ENCODE measurements around the gene C16orf74.

C16orf74 gene

DNA sequence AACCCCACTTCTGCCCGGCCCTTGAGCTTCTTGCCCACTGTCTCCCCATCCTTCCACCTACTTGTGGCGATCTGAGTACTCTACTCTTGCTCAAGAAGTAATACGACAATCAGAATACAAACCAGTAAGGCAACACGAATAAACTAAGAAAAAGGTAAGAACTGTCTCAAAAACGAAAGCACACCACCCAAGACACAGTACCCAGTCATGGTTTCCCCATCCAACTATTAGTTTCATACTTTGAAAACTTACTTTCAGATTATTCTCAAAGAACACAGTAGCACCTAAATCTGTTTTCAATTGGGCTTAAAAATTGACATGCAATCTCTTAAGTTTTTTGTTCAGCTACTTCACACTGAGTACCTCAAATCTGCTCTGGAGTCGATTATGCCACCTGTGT lies 76.1 kb downstream of the C16orf74 start:
- no peak for DNase-seq (ENCODE audit: low read depth in 2 of 2)

DNA sequence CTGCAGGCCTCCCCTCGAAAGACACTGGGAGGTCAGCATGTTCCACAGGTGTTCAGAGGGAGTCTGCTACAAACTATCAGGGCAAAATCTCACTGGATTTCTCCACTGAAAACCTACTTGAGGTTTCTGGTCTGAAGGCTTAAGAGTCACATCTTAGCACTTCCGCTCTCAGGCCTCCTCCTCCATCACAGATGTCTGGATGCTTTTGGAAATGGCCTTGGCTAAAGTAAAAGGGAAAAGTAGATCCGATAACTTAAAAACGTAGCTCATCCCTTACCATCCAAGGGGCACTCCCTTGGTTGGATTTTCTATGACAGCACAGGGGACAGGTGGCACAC lies 76.5 kb downstream of the C16orf74 start:
- no peak for DNase-seq (ENCODE audit: low read depth in 2 of 2)

DNA sequence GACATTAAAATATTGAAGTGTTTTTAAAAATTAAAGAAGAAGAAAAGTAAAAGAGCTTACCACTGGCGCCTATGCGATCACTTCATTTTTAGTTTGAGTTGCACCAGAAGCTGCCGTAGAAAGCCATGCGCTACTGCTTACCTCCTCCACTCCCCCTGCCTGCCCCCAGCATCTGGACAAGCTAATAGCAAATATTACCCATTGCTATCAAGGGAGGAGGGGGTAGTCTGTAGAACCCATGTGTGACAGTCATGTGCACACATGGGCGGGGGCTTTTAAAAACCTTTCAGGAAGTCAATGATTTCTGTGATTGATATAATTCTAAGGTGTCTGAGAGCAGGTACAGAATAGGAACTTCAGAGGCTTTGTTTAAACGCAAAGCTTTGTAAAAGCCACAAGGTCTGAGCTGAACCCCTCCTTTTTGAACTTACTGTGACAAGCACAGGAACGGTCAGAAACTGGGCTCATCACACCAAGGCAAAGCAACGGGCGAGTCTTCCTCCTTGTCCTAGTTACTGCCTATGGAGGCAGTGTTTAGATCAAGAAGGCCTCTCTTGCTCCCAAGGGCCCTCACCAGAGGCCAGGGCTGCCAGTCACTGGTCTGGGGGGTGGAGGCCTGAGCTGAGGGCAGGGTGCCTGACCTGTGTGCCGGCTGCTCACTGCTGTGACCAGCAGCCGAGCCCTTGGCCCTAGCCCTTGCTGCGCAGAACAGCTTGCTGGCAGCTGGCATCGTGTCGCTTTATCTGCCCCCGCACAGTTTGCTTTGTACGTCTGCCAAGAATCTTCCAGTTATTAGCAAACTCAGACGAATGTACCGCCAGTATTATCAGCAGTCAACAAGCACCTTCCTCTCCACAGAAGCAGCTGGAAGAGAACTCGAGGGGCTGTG lies 77.1 kb downstream of the C16orf74 start:
- DNase-seq (ENCODE audit: low read depth in 2 of 2) = no peak

DNA sequence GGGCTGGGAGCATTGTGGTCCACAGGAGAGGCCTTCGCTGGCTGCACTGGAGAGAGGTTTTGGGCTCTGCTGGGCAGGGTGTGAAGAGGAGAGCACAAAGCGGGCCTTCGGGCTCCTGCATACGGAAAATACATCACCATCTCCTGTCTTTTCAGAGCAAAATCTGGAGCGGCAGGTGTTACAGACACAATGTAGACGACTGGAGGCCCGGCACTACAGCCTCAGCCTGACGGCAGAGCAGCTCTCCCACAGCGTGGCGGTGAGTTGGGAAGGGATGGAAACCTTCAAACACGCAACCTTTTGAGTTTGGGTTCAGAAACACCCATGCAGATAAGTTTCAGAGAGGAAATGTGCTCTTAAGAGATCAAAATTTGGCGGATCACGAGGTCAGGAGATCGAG lies 80.1 kb downstream of the C16orf74 start:
- DNase-seq (ENCODE audit: low read depth in 2 of 2) = no peak

DNA sequence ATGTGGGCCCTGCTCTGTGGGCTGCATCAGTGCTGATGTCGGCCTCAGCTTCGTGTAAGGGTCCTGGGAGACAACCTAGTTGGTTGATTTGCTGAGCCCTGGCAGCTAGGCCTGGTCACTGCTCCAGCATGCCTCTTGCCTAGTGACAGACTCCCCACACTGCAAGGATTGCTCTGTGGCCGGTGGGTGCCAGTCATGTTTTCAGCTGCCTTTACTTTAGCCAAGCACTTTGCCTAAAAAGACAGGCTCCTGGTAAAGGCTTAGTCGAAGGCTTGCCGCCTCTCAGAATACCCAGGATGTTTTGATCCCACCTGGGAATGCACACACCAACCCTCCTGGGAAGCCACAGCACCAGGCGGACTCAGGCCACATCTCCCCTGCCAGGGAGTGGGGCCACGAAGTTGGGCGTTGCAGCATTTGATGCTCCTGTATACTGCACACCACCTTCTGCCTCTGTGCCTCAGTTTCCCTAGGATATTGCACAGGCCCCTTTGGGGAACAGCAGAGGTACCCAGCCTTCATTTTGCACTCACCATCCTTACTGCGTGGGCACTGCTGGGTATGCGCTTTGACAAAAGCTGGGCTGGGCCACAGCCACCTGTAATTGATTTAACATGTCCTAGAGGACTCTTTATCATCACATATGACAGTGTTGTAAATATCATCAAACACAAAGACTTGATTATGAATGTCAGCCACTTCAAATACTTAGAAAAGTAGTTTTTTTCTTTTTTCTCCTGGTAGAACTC lies 82.0 kb downstream of the C16orf74 start:
- no peak for DNase-seq (ENCODE audit: low read depth in 2 of 2)

DNA sequence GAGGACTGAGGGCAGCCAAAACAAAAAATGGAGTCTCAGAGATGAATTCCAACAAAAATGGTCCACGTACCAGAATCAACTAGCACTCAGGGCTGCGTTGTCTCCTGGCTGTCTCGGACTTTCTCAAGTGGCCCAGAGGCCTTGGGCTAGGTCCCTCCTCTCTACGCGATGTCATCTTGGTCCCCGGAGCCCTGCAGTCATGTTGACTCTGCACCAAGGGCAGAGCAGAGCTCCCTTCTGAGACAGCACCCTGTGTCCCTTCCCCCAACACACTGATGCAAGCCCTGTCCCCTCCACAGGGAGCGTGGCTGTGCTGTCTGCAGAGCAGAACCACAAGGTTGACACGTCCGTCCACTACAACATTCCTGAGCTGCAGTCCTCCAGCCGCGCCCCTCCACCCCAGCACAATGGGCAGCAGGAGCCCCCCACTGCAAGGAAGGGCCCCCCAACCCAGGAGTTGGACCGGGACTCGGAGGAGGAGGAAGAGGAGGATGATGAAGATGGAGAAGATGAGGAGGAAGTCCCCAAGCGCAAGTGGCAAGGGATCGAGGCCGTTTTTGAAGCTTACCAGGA lies 83.0 kb downstream of the C16orf74 start:
- no peak for DNase-seq (ENCODE audit: low read depth in 2 of 2)

DNA sequence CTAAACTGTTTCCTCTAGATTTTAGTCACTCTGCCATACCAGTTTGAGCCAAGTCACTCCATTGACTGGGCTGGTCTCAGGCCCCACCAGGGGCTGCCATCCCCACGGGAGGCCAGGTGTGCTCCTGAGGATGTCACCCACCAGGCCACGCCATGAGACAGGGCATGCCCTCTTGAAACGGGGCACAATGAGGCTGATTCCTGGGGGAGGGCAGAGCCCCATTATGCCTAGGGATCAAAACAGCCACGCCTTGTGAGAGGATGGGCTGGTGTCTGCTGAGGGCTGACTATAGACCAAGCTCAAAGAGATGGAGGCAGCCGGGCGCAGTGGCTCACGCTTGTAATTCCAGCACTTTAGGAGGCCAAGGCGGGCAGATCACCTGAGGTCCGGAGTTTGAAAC lies 83.6 kb downstream of the C16orf74 start:
- no peak for DNase-seq (ENCODE audit: low read depth in 2 of 2)

DNA sequence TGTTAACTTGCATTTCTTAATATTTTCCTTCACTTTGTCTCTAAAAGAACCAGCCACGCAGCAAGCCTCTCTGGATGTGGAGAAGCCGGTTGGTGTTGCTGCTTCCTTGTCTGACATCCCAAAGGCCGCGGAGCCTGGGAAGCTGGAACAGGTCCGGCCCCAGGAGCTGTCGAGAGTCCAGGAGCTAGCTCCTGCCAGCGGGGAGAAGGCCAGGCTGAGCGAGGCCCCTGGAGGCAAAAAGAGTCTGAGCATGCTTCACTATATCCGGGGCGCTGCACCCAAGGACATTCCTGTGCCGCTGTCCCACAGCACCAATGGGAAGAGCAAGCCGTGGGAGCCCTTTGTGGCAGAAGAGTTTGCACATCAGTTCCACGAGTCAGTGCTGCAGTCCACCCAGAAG lies 85.0 kb downstream of the C16orf74 start:
- DNase-seq (ENCODE audit: low read depth in 2 of 2) = no peak

DNA sequence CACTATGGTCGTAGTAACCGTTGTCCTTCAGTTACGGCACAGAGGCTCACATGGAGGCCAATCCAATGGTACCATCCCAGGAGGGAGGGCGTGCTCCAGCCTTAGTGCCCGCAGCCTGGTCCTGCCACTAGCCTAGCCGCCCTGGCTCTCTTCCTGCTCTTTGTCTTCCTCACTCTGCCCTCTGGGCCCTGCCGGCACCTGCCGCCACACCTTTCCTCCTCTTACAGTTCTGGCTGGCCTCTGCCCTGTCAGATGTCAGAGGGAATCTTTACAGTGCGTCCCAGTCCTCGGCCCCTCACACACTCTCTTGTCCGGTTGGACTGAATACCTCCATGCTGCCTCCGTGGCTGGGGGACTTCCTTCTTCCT lies 85.5 kb downstream of the C16orf74 start:
- no peak for DNase-seq (ENCODE audit: low read depth in 2 of 2)

DNA sequence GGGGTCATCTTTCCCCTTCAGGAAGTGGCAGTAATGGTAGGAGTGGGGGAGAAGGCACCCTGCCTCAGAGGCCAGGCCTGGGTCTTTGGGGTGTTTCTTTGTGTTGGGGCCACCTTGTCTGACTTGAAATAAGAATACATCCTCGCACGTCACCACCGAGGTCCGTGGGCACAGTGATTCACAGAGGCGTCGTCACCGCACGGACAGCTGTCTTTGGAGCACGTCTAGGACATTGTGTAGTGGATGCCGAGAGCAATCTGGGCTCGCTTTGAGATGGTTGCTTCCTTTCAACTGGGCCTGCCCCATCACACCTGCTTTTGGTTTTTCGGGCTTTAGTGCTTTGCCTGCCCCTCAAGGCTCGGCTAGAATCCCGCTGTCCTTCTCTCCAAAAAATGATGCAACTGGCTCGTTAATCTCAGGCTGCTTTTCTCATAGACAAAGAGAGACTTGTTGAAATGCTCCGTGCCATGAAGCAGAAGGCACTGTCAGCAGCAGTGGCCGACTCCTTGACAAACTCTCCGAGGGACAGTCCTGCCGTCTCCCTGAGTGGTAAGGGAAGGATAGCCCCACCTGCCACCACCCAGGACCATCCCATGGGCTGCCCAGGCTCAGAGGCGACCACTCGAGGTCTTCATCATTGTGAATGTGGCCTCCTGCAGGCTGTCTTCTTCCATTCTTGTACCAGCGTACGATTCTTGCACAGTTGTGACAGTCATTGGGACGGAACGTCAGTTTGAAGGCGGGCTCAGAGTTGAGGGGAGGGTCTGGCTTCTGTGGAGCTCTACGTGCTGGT lies 86.1 kb downstream of the C16orf74 start:
- DNase-seq (ENCODE audit: low read depth in 2 of 2) = no peak

DNA sequence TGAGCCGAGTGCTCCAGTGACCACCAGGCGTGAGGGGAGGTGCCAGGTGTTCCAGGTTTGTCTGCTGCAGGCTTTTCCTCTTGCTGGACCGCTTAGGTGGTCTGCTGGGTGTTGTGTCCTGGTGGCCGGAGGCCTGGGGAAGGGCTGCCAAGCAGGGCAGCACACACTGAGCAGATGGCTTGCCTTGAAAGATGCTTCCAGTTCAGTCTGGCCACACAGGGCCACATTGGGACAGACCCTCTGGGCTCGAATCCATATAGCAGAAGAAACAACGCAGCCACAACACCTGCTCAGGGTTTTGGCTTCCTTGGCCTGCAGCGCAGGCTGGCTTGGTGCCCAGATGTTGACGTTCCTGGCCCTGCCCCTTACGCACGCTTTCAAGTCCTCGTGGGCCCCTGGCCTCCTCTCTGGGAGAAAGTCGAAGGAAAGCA lies 87.0 kb downstream of the C16orf74 start:
- no peak for DNase-seq (ENCODE audit: low read depth in 2 of 2)

DNA sequence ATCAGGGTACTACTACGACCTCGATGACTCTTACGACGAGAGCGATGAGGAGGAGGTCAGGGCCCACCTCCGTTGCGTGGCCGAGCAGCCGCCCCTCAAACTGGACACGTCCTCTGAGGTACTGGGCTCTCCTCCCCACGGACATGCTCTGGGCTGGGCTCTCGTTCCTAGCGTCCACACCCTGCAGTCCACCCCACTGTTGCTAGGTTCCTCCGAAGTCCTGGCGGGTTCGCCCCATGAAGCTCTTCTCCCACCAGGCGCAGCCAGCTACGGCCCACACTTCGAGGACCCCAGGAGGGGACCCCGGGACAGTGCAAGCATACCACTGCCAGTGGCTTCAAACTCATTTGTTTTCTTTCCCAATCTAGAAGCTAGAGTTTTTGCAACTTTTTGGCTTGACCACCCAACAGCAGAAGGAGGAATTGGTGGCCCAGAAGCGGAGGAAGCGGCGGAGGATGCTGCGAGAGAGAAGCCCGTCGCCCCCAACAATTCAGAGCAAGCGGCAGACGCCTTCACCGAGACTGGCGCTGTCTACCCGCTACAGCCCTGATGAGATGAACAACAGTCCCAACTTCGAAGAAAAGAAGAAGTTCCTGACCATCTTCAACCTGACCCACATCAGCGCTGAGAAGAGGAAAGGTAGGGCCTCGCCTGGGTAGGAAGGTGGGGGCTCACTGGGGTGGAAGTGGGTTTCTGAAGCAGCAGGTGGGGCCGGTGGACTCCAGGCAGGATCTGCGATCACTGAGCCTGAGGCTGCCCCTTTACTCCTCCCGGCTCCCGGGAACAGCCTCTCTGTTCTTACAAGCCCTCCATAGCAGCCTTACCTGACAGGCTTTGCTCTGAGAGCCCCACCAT lies 87.7 kb downstream of the C16orf74 start:
- no peak for DNase-seq (ENCODE audit: low read depth in 2 of 2)

DNA sequence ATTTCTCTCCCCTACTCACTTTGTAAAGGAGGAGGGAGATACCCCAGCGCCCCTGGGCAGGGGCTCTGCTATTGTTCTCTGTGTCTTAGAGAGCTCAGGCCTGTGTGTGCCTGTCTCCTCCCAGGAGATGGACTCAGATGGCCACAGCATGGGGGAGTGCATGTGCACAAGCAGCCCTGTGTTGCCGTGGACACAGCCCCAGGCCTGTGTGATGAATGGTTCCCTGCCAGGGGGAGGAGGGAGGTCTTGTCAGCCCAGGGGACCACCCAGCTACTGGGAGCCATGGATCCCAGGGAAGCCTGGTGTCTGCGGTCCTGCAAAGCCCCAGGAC lies 88.4 kb downstream of the C16orf74 start:
- DNase-seq (ENCODE audit: low read depth in 2 of 2) = no peak

DNA sequence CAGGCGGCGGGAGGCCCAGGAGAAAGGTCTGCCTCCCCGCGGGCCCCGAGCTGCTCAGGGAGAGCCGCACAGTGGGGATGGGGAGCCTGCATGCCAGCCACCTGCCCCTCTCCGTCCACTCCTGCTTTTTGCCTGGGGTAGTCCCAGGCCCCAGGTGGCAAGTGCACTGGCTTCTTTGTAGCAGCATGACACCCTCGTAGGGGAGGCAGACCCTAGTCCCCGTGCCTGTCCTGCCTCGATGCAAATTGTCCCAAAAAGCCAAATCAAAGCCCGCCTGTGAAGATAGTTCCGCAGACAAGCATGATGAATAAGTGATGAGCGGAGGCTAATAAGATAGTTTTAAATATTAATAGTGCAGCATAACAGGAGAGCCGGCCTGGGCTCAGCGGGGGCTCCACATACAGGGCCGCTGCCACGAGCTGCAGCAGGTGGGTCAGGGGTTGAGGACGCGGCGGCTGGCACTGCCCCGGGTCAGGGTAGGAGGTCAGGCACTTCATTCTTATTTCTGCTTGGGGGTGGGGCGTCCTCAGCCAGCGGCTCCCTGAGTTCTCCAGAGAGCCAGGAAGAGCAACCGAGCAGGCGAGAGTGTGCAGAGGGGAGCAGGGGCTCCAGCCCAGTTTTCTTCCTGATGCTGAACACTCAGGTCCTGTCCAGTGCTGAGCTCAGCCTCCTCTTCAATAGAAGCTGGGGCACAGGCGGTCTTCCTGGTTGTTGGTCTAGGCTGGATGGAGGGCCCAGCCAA lies 89.0 kb downstream of the C16orf74 start:
- no peak for DNase-seq (ENCODE audit: low read depth in 2 of 2)

DNA sequence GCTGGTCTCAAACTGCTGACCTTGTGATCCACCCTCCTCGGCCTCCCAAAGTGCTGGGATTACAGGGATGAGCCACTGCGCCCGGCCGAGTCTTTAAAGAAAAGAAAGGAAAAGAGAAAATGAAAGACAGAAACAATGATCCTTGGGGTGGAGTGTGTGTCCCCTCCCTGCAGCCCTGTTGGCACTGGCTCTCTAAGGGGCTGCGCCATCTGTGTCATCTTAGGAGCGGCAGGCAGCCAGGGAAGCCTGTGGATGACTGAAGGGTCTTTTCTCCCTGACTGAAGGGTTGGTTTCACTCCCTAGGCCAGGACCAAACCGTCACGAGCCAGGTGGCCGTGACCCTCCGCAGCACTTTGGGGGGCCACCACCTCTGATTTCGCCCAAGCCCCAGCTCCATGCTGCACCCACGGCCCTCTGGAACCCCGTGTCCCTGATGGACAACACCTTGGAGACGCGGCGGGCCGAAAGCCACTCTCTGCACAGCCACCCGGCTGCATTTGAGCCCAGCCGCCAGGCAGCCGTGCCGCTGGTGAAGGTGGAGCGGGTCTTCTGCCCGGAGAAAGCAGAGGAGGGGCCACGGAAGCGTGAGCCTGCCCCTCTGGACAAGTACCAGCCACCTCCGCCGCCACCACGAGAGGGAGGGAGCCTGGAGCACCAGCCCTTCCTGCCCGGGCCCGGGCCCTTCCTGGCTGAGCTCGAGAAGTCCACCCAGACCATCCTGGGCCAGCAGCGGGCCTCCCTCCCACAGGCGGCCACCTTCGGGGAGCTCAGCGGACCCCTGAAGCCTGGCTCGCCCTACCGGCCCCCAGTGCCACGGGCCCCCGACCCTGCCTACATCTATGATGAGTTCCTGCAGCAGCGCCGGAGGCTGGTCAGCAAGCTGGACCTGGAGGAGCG lies 89.8 kb downstream of the C16orf74 start:
- DNase-seq (ENCODE audit: low read depth in 2 of 2) = no peak

DNA sequence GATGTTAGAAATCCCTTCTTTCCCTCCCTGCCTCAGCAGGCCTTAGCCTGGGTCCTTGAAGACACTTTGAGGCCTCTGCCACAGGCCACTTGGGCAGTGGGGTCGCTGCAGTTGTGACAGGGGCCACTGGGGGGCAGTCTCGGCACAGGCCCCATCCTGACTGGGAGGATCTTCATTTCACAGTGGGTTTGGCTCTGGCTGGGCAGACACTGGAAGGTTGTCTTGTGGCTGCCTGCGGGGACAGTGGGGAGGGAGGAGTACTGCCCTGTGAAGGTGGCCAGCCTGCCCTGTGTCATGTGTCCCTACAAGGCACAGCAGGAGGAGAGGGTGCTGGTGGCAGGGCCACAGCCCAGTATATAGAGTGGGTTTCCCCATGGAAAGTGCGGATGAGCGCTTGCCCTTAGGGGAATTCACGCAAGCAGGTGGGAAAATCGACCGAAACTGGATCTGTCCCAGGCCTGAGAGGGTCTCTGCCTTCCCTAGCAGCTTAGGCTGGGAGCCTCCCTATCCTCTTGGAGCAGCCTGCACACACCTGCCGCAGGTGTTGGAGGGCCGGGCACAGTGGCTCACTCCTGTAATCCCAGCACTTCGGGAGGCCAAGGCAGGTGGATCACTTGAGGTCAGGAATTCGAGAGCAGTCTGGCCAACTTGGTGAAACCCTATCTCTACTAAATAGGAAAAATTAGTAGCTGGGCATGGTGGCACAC lies 90.9 kb downstream of the C16orf74 start:
- DNase-seq (ENCODE audit: low read depth in 2 of 2) = no peak

DNA sequence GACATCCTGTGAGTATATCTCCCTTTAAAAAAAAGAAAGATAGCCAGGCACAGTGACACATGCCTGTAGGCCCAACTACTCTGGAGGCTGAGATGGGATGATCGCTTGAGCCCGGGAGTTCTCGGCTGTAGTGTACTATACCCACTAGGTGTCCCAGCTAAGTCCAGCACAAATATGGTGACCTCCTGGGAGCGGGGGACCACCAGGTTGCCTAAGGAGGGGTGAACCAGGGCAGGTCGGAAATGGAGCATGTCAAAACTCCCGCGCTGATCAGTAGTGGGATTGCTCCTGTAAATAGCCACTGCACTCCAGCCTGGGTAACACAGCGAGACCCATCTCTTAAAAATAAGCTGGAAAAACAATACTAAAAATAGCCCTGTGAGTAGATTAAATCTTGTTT lies 91.6 kb downstream of the C16orf74 start:
- DNase-seq (ENCODE audit: low read depth in 2 of 2) = no peak

DNA sequence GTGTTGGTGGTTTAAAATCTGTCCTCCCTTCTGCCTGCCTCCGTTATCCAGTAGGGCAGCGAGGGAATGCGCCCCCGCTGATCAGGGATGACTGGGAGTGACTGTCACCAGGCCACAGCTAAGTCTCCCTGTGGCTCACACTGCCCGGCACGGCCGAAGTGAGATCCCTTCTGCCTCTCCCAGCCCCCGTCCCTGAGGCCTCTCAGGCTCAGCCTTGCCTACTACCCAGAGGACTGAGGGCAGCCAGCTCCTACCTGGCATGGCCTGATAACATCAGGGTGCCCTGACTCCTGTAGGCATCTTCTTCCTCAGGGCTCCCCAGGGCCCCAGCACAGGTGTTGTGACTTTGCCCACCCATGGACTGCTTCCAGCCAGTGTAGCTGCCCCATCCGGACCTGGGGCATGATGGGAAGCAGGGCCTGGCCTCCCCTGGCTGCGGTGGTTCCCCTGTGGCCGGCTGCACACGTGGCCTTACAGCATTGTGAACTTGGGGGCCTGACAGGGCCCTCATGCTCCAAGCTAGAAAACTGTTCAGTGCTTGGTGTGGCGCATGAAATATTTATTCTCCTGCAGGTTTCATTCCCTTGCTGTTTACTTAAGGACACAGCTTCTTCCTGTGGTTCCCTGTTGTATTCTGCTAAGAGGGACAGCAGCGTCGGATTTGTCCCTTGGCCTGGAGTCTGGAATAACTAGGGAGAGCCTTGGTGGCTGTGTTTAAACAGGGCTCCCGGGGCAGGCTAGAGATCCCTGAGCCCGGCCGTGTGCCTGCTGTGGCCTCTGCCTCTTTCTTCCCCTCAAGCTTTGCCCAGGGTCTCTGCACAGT lies 92.2 kb downstream of the C16orf74 start:
- no peak for DNase-seq (ENCODE audit: low read depth in 2 of 2)
